Mononuclear cell (primary cell): Measurements from ENCODE around the gene DRAP1. TPM values are rescaled to one million over a fixed set of nuclear protein-coding genes. Genes with fewer than 3 reads are reported as not detected.
"Not testable (repeated sequence)": the region's sequence is repeated elsewhere in the genome, so short reads cannot be mapped to it uniquely, and the experiment has no call there.

ENCODE experiments used
- H3K27me3 ChIP-seq: 2 replicates; pipeline ENCODE4 v1.6.0; 2011; ENCODE audit warnings: low read length, control low read depth; ENCODE audit not compliant: insufficient read depth
- H3K4me1 ChIP-seq: 2 replicates; pipeline ENCODE4 v1.5.1; 2011; ENCODE audit warnings: mild to moderate bottlenecking, low read length, control low read depth; ENCODE audit not compliant: insufficient read depth
- H3K4me3 ChIP-seq: 2 replicates; pipeline ENCODE4 v1.5.1; 2011; ENCODE audit warnings: mild to moderate bottlenecking, low read length, moderate library complexity
- H3K9me3 ChIP-seq: 2 replicates; pipeline ENCODE4 v1.5.1; 2011; ENCODE audit warnings: low read depth, mild to moderate bottlenecking, control low read depth, low read length
- total RNA-seq: library from RNA; depleted of rRNA; stranded (reverse); fragments of >200 nt; gene quantifications from one replicate; pipeline ENCODE4 v1.2.3, GENCODE V29; 2012

Gene DRAP1
- total RNA-seq, 1 donor: 65.6 TPM

GRCh38 chr11:65931773-65932557 is 12.7 kb downstream of the DRAP1 start:
- H3K9me3 ChIP-seq: no peaks in the 10 kb centered on the region
- H3K4me1 ChIP-seq: peaks cover 23% of the 10 kb centered on the region
- no peak overlapping the region for H3K4me3 ChIP-seq
- H3K27me3 ChIP-seq: no peaks in the 10 kb centered on the region

- no peak overlapping the region for H3K4me3 ChIP-seq
- peaks cover 17% of the 10 kb centered on the region for H3K4me1 ChIP-seq
- H3K27me3 ChIP-seq: no peaks in the 10 kb centered on the region
- H3K9me3 ChIP-seq: no peaks in the 10 kb centered on the region
Measured at GRCh38 chr11:65932558-65932919, 13.3 kb downstream of the DRAP1 start.

GRCh38 chr11:65934014-65934413 is 14.8 kb downstream of the DRAP1 start:
- Histone ChIP-seq H3K27me3 (no peaks in the 10 kb centered on the region), H3K9me3 (no peaks in the 10 kb centered on the region), H3K4me1 (peaks cover 2% of the 10 kb centered on the region), H3K4me3 (no peak overlapping the region)

GRCh38 chr11:65937766-65938165 is 18.5 kb downstream of the DRAP1 start:
- Histone ChIP-seq H3K4me3 (no peak overlapping the region), H3K4me1 (peaks cover 18% of the 10 kb centered on the region), H3K9me3 (no peaks in the 10 kb centered on the region), H3K27me3 (no peaks in the 10 kb centered on the region)

GRCh38 chr11:65941720-65942310 is 22.6 kb downstream of the DRAP1 start:
- Histone ChIP-seq H3K27me3 (no peaks in the 10 kb centered on the region), H3K9me3 (no peaks in the 10 kb centered on the region)

GRCh38 chr11:65942531-65942930 is 23.3 kb downstream of the DRAP1 start:
- Histone ChIP-seq H3K4me3 (no peak overlapping the region), H3K9me3 (no peaks in the 10 kb centered on the region), H3K4me1 (peaks cover 18% of the 10 kb centered on the region), H3K27me3 (no peaks in the 10 kb centered on the region)

More at GRCh38 chr11:65941720-65942310, 22.6 kb downstream of the DRAP1 start:
- Histone ChIP-seq H3K4me3 (no peak overlapping the region), H3K4me1 (peaks cover 18% of the 10 kb centered on the region)

GRCh38 chr11:65944191-65944590 is 25.0 kb downstream of the DRAP1 start:
- H3K4me3 ChIP-seq: no peak overlapping the region
- no peaks in the 10 kb centered on the region for H3K9me3 ChIP-seq
- no peaks in the 10 kb centered on the region for H3K27me3 ChIP-seq
- peaks cover 18% of the 10 kb centered on the region for H3K4me1 ChIP-seq

GRCh38 chr11:65944767-65945166 is 25.5 kb downstream of the DRAP1 start:
- no peaks in the 10 kb centered on the region for H3K9me3 ChIP-seq
- H3K27me3 ChIP-seq: no peaks in the 10 kb centered on the region
- H3K4me1 ChIP-seq: peaks cover 18% of the 10 kb centered on the region
- no peak overlapping the region for H3K4me3 ChIP-seq

GRCh38 chr11:65945430-65945911 is 26.2 kb downstream of the DRAP1 start, which contains the start of gene TSGA10IP:
Gene TSGA10IP (plus strand): TSS chr11:65945480. CDS start chr11:65945676, 196 bp downstream.
- Histone ChIP-seq H3K9me3 (no peaks in the 10 kb centered on the region), H3K4me3 (no peak within 1 kb of the TSS), H3K4me1 (peaks cover 17% of the 10 kb centered on the region), H3K27me3 (no peaks in the 10 kb centered on the region)

GRCh38 chr11:65945941-65946558 is 26.8 kb downstream of the DRAP1 start:
- peaks cover 11% of the 10 kb centered on the region for H3K4me1 ChIP-seq
- H3K4me3 ChIP-seq: no peak overlapping the region
- H3K9me3 ChIP-seq: no peaks in the 10 kb centered on the region
- no peaks in the 10 kb centered on the region for H3K27me3 ChIP-seq

- peaks cover 7% of the 10 kb centered on the region for H3K4me1 ChIP-seq
- no peak overlapping the region for H3K4me3 ChIP-seq
- H3K27me3 ChIP-seq: no peaks in the 10 kb centered on the region
Measured at GRCh38 chr11:65946655-65947054, 27.4 kb downstream of the DRAP1 start.

GRCh38 chr11:65947133-65947532 is 27.9 kb downstream of the DRAP1 start:
- no peaks in the 10 kb centered on the region for H3K9me3 ChIP-seq
- no peaks in the 10 kb centered on the region for H3K27me3 ChIP-seq
- H3K4me1 ChIP-seq: peaks cover 3% of the 10 kb centered on the region
- no peak overlapping the region for H3K4me3 ChIP-seq

More at GRCh38 chr11:65946655-65947054, 27.4 kb downstream of the DRAP1 start:
- H3K9me3 ChIP-seq: no peaks in the 10 kb centered on the region

GRCh38 chr11:65947603-65948125 is 28.4 kb downstream of the DRAP1 start:
- Histone ChIP-seq H3K9me3 (no peaks in the 10 kb centered on the region), H3K4me1 (no peaks in the 10 kb centered on the region), H3K4me3 (no peak overlapping the region), H3K27me3 (no peaks in the 10 kb centered on the region)

GRCh38 chr11:65950711-65951110 is 31.5 kb downstream of the DRAP1 start:
- H3K4me3 ChIP-seq, H3K4me1 ChIP-seq, H3K27me3 ChIP-seq, H3K9me3 ChIP-seq: not testable (repeated sequence)

GRCh38 chr11:65951641-65952040 is 32.4 kb downstream of the DRAP1 start:
- H3K4me1 ChIP-seq, H3K9me3 ChIP-seq, H3K27me3 ChIP-seq, H3K4me3 ChIP-seq: not testable (repeated sequence)
